NB4 (cell line): ENCODE data around the gene NDUFC2.

ENCODE experiments used
- CTCF ChIP-seq: IDR thresholded peaks from one replicate; pipeline ENCODE4 v1.5.1; 2012; ENCODE audit warnings: low read depth, low read length
- MAX ChIP-seq: IDR thresholded peaks from 2 replicates; pipeline ENCODE4 v1.6.1; 2011; ENCODE audit warnings: low read depth, low read length
- MYC ChIP-seq: IDR thresholded peaks from 2 replicates; pipeline ENCODE4 v1.6.1; 2011; ENCODE audit warnings: low read depth, low read length
- POLR2A ChIP-seq: IDR thresholded peaks from 2 replicates; pipeline ENCODE4 v1.6.1; 2011; ENCODE audit warnings: mild to moderate bottlenecking; ENCODE audit not compliant: insufficient read length; ENCODE audit errors: extremely low read depth

DNA sequence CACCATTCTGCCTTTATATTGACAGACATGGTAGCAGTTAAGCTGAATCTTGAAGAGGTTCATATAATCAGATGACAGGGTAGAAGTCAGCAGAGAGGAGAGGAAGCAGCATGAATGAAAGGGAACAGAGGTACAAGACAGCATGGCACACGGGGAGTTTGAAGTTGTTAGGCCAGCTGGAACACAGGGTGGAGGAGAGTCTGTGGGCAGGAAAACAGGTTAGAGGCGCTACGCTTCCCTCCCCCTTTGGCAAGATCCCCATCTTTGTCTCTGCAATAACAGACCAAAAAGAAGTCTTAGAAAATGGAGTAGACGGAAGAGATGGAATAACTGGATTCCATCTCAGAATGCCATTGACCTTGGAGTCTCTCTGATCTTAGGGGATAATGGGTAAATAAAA is 20.0 kb upstream of the NDUFC2 start:
- TF ChIP-seq CTCF, result no peak
- TF ChIP-seq MAX, result no peak
- TF ChIP-seq MYC, result no peak
- no peak for TF ChIP-seq POLR2A
